ENCODE measurements around the gene ACAP1.
"Not testable (repeated sequence)": the region's sequence is repeated elsewhere in the genome, so short reads cannot be mapped to it uniquely, and the experiment has no call there.

The ACAP1 gene

DNA sequence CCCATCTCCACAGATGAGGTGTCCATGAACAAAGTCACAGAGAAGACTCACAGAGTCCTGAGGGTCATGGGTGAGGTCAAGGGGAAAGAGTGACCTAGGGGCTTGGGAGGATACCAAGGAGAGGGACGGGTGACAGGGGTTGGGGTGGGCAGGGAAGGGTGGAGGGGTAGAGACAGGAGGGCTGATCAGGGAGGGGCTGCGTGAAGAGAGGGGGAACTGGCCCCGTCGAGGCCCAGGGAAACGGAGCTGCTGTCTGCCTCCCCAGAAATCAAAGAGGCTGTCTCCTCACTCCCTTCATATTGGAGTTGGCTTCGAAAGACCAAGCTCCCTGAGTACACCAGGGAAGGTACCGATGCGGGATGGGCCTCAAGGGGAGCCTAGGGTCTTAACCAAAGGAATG lies 19.2 kb downstream of the ACAP1 start:
- DNase-seq (ENCODE audit: low read depth) = no peak

DNA sequence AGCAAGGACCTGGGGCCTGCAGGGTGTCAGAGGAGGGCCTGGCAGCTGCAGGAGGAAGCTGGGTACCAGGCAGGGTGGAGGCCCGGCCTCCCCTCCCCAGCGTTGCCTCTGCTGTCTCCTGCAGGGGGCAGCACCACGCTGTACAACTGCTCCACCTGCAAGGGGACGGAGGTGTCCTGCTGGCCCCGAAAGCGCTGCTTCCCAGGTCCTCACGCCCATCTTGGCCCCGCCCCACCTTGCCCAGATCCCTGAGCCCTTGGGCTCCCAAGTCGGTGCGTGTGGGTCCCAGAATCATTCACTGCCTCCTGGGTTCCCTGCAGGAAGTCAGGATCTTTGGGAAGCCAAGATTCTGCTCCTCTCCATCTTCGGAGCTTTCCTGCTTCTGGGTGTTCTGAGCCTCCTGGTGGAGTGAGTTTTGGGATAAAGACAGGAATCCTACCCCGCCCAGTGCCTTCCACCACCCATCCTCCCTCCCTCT lies 19.8 kb downstream of the ACAP1 start:
- DNase-seq (ENCODE audit: low read depth) = peak; percentile 73

DNA sequence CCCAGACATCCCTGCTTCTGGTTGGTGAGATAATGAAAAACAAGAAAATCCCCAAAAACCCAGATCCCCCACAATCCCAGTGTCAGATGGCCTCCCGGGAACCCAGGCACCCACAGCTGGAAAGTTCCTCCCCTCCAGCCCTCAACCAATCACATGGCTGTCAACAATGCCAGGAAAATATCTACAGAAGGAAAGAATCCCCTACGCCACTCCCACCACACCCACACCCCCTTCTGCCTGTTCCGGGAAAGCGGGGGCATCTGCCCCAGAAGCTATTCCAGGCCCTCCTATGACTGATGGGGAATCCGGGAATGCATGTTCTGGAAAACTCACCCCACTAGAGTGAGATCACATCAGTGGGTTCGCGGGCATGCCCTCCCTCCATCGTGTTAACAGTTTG lies 20.4 kb downstream of the ACAP1 start:
- no peak for DNase-seq (ENCODE audit: low read depth)

DNA sequence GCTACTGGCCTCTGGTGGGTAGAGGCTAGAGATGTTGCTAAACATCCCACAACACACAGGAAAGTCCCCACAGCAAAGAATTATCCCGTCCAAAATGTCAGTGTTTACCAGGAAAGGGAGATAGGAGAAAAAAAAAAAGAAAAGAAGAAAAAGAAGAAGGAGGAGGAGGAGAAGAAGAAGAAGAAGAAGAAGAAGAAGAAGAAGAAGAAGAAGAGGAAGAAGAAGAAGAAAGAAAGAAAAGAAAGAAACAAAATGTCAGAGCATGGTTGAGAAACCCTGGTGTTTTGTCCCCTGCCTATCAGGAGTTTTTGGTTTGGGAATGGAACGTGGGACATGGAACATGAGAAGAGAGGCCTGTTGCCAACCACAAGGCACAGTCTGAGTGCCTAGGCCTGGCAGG lies 21.1 kb downstream of the ACAP1 start:
- DNase-seq (ENCODE audit: low read depth) = no peak

DNA sequence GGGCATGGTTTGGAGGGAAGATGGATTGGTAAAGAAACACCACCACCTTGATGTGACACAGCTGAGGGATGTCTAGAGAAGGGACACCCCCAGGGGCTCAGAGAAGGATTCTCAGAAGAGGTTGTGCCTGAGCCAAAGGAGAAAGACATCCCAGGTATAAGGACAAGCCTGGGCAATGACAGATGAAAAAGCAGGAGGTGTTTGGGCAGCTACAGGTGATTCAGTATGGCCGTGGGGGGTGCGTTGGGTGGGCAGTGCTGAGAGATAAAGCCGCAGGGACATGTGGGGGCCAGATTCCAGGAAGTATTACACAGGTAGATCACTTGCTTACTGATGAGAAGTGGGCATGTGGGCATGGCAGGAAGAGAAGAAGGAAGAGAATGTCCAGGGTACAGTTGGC lies 25.6 kb downstream of the ACAP1 start:
- DNase-seq (ENCODE audit: low read depth) = no peak

DNA sequence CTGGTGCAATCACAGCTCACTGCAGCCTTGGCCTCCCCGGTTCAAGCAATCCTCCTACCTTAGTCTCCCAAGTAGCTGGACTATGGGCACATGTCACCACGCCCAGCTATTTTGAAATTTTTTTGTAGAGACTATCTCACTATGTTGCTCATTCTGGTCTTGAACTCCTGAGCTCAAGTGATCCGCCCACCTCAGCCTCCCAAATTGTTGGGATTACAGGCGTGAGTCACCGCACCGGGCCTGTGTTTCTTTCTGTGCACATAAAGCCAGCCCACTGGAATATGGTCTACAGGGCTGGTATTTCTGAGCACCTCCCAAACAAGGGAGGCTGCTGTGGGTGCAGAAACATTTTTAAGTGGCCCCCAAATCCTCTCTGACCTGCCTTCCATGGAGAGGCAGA lies 27.0 kb downstream of the ACAP1 start:
- no peak for DNase-seq (ENCODE audit: low read depth)

DNA sequence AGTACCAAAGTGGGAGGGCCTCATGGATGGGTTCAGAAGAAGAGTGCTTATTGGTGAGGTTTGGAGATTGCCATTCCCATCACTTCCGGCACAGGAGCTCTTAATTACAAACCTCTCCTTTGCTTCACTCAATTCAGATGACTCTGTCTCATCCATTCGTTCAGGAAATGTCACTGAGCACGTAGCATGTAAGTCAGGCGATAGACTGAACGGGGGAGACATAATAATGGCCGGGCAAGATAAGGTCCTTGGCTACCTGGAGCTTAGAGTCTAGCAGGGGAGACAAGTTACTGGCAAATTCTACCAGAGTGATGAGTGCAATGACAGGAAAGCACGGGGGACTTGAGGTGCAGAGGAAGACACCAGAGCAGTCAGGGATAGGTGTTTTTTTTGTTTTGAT lies 29.6 kb downstream of the ACAP1 start:
- not testable (repeated sequence) for DNase-seq (ENCODE audit: low read depth)

DNA sequence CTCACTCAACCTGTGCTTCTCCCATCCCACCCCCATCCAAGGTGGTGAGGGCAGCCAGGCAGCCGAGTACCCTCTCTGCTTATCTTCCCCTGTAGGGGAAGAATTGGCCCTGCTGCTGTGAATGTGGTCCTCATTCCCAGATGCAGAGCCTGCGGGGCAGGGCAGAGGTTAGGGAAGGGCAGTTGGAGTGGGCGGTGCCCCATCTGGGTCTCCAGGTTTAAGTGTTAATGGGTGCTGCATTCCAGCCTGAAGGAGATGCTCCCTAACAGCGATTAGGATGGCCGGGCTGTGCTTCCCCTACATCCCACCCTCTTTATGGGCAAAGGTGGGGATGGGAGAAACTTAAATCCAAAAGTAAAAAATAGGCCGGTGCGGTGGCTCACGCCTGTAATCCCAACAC lies 30.8 kb downstream of the ACAP1 start:
- DNase-seq (ENCODE audit: low read depth) = no peak

DNA sequence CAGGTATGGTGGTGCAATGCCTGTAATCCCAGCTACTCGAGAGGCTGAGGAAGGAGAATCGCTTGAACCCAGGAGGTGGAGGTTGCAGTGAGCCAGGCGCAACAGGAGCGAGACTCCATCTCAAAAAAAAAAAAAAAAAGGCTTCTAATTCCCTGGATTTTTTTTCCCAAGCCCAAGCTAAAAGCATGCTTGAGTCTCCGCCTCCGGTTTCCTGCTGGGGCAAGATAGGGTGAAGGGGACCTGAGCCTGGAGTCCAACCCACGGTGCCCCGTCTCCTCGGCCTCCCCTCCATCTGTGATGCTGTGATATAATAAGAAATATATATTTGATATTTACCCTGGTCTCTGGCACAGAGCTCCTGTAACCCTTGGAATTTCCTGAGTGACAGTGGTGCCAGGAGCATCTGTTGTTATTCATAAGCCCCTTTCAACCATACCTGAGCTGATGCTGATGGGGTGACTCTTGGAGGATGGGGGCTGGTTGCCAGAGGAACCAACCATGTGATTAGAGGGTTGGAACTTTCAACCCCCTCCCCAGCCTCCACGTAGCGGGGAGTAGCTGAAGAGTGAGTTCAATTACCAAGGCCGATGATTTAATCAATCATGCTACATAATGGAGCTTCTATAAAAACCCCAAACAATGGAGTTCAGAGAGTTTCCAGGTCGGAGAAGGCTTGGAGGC lies 31.7 kb downstream of the ACAP1 start:
- DNase-seq (ENCODE audit: low read depth) = no peak

DNA sequence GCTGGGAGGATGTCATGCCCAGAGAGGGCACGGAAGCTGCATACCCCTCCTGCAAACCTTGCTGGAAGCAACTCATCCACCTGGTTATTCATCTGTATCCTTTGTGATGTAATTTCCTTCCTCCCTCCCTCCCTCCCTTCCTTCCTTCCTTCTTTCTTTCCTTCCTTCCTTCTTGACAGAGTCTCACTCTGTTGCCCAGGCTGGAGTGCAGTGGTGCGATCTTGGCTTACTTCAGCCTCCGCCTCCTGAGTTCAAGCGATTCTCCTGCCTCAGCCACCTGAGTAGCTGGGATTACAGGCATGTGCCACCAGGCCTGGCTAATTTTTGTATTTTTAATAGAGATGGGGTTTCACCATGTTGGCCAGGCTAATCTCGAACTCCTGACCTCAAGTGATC lies 32.3 kb downstream of the ACAP1 start:
- DNase-seq (ENCODE audit: low read depth) = not testable (repeated sequence)

DNA sequence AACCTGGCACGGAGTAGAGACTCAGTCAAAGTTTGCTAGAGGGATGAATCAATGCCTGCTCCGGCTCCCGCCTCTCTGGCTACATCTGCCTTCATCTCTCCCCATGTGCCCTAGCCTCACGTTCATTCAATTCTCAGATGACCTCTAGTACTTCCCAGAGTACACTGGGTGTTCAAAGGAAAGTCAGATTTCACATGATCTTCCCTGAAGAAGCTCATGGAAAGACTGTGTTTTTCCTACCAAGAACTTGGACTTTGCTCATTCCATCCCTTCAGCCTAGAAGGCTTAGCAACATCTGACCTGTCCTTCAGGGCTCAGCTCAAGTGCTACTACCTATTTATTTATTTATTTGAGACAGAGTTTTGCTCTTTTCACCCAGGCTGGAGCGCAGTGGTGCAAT lies 33.5 kb downstream of the ACAP1 start:
- DNase-seq (ENCODE audit: low read depth) = no peak

DNA sequence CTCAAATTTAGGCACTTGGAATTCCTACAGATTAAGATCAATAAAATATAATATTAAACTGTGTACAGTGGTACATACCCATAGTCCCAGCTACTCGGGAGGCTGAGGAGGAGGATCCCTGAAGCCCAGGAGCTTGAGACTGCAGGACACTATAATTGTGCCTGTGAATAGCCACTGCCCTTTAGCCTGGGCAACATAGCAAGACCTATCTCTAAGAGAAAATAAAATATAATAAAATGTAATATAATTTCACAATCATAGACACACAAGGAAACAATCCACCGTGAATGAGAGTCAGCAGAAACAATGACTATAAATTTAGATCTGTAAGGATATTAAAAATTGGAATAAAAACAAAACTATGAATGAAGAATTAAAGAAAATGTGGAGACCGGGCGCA lies 34.5 kb downstream of the ACAP1 start:
- no peak for DNase-seq (ENCODE audit: low read depth)

DNA sequence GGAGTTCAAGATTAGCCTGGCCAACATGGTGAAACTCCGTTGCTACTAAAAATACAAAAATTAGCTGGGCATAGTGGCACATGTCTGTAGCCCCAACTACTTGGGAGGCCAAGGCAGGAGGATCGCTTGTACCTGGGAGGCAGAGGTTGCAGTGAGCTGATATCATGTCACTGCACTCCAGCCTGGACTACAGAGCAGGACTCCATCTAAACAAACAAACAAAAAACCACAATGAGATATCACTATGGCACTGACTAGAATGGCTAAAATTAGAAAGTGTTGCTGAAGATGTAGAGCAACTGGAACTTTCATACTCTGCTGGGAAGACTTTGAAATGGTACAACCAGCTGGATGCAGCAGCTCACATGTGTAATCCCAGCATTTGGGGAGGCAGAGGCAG lies 38.0 kb downstream of the ACAP1 start:
- DNase-seq (ENCODE audit: low read depth) = no peak

DNA sequence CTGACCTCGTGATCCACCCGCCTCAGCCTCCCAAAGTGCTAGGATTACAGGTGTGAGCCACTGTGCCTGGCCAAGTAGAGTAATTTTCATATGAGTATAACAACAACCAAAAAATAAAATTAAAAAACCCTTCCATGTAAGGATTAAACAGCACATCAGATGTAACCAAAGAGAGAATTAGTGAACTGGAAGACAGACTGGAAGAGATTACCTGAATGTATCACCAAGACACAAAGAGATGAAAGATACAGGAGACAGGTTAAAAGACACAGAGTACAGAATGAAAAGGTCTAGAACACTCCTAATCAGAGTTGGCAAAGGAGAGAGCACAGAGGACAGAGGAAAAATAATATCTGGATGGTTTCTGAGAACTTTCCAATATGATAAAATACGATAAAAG lies 42.8 kb downstream of the ACAP1 start:
- DNase-seq (ENCODE audit: low read depth) = no peak

DNA sequence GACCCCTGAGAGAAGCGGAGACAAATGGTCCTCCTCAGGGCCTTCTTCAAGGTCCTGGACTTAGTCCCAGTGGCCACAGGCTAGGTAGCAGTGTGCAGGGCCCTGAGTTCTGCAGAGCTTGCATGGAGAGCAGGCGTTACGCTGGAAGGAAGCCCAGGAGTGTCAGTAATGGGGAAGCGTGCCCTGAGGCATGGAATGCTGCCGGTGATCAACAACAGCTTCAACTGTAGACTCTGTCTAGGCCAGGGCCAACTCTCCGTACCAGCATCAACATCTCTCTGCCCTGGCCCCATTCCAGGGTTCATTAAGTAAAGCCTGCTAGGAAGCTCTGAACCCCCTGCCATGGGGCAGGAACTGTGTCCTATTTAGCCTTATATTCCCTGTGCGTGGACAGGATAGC lies 44.0 kb downstream of the ACAP1 start:
- DNase-seq (ENCODE audit: low read depth) = no peak

DNA sequence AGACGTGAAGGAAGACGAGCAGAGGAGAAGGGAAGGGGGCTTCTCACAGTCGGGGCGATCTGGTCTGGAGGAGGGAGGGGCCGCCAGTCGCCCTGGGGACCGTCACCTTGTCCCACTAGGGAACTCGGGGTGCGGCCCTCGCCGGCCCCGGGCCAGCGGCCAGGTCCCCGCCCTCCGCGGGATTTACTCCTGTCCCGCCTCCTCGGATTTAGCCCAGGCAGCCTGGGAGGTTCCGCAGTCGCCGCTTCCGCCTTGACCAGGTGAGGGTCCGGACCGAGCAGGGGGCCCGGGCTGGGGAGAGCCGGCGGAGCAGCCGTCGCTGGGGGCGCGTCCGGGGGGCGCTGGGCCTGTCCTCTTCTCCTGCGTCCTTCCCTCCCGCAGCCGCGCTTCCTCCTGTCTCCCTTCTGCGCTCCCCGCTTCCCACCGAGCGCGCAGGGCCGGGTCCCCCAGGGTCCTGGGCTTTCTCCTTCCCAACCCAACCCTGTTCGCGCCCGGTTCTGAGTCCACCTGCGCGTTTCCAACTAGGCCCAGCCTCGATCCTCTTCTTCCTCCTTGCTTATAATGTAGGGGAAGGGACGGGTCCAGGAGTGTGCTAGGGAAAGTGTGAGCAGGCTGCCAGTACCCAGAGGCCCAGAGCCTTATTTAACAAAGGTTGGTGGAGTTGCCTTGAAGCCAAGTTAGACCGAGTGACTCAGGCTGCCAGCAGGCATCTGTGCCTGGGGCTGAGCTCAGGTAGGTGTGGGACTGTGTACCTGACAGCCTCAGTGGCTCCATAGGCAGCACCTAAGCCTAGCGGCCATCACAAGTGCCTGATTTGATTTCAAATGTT lies 44.7 kb downstream of the ACAP1 start, which contains the start of gene TNK1:
Gene TNK1 (plus strand): TSS at position 235 of the 829 bp plus-strand sequence. CDS start 1,838 bp downstream, outside the sequence.
- DNase-seq (ENCODE audit: low read depth) = no peak

DNA sequence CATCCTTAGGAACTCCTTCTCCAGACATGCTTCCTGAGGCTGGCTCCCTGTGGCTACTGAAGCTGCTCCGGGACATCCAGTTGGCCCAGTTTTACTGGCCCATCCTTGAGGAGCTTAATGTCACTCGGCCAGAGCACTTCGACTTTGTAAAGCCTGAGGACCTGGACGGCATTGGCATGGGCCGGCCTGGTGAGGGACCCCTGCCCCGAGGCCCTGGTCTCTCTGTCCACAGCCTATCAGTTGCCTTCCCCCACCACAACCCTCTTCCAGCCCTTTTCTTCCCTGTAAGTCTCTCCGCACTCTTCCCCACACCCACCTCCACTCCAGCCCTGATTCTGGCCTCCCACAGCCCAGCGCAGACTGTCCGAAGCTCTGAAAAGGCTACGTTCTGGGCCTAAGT lies 46.6 kb downstream of the ACAP1 start:
- no peak for DNase-seq (ENCODE audit: low read depth)

DNA sequence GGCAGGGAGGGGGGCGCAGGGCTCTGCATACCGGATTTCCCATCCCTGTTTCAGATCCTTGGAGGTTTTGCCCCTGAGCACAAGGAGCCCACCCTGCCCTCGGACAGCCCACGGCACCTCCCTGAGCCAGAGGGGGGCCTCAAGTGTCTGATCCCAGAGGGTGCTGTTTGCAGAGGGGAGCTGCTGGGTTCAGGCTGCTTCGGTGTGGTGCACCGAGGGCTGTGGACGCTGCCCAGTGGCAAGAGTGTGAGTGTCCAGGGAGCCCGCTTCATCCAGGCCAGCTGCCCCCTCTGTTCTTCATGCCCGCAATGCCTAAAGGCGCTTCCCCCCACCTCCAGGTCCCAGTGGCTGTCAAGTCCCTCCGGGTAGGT lies 47.0 kb downstream of the ACAP1 start:
- no peak for DNase-seq (ENCODE audit: low read depth)

DNA sequence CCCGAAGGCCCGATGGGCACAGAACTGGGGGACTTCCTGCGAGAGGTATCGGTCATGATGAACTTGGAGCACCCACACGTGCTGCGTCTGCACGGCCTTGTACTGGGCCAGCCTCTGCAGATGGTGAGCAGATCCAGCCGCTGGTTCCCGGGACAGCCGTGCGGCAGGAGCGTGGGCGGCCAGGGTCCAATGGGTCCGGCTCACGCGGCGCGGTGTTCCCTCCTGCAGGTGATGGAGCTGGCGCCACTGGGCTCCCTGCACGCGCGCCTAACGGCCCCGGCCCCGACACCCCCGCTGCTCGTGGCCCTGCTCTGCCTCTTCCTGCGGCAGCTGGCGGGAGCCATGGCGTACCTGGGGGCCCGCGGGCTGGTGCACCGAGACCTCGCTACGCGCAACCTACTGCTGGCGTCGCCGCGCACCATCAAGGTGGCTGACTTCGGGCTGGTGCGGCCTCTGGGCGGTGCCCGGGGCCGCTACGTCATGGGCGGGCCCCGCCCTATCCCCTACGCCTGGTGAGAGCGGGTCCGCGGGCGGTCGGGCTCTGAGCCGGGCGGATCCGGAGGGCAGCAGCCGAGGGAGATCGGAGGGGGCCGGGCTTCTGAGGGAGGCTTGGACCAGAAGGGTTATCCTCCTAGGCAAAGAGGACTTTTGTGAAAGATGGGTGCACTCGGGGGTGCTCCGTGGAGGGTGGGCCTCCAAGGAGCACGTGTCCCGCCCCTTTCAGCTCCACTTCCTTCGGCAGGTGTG lies 47.6 kb downstream of the ACAP1 start:
- peak; percentile 64 for DNase-seq (ENCODE audit: low read depth)

DNA sequence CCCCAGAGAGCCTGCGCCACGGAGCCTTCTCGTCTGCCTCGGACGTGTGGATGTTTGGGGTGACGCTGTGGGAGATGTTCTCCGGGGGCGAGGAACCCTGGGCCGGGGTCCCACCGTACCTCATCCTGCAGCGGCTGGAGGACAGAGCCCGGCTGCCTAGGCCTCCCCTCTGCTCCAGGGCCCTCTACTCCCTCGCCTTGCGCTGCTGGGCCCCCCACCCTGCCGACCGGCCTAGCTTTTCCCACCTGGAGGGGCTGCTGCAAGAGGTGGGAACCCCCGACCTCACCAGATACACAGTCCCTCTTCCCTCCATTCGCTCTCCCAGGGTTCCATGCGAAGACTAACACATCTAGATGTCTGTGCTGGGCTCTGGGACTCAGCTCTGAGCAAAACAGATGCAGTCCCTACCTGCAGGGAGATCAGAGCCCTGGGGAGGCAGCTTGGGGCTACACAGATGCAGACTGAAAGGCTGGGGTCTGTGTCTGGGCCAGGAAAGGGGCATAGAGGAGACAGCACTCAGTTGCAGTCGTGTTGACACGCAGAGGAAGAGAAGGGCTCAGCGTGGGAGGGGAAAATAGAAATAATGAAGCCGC lies 48.3 kb downstream of the ACAP1 start:
- DNase-seq (ENCODE audit: low read depth) = no peak

DNA sequence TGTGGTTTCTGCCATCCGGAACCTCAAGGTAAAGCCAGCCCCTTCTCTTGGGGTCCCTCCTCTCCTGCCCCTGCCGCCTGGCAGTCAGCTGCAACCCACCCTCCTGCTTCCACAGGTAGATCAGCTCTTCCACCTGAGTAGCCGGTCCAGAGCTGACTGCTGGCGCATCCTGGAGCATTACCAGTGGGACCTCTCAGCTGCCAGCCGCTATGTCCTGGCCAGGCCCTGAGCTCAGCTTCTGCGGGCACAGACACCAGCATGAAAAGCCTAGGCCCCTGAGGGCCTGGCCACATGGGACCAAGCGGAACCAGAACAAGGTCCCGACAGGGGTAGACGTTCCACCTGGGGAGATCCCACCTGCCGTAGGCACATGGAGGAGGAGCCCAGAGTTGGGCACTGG lies 52.5 kb downstream of the ACAP1 start:
- DNase-seq (ENCODE audit: low read depth) = no peak
